H54 (cell line): ENCODE measurements around the gene ODC1.
A peak's percentile ranks its signal among the peaks of the same experiment; 100 is the strongest.

Source experiments
- DNase-seq: peaks from one replicate; pipeline ENCODE4 v3.0.0; 2011; ENCODE audit warnings: low spot score, mixed read lengths; ENCODE audit not compliant: insufficient read length
- FAIRE-seq: peaks from 3 replicates; lab custom pipeline; 2011; peaks lifted over from hg19 to GRCh38; lab: Jason Lieb, UNC
- POLR2A ChIP-seq: IDR thresholded peaks from 2 replicates; pipeline ENCODE4 v1.6.1; 2011; ENCODE audit warnings: low read depth, mild to moderate bottlenecking, low read length

Gene ODC1

GRCh38 chr2:10439185-10439879 lies 8.8 kb downstream of the ODC1 start:
- TF ChIP-seq POLR2A = no peak
- DNase-seq = no peak
- no peak for FAIRE-seq

- FAIRE-seq (no peak), DNase-seq (no peak)
- TF ChIP-seq POLR2A = no peak
Observed at GRCh38 chr2:10438688-10439087, 9.4 kb downstream of the ODC1 start.

GRCh38 chr2:10437806-10438205 lies 10.3 kb downstream of the ODC1 start:
- no peak for DNase-seq
- no peak for FAIRE-seq
- TF ChIP-seq POLR2A = no peak

GRCh38 chr2:10436583-10437110 lies 11.5 kb downstream of the ODC1 start:
- FAIRE-seq = no peak
- TF ChIP-seq POLR2A = no peak
- no peak for DNase-seq

- no peak for TF ChIP-seq POLR2A
- FAIRE-seq = no peak
- no peak for DNase-seq
Observed at GRCh38 chr2:10435820-10436204, 12.3 kb downstream of the ODC1 start.

- DNase-seq = peak; percentile 75
- TF ChIP-seq POLR2A = no peak
- no peak for FAIRE-seq
Observed at GRCh38 chr2:10434886-10435819, 13.0 kb downstream of the ODC1 start.

GRCh38 chr2:10433947-10434885 lies 13.9 kb downstream of the ODC1 start:
- no peak for TF ChIP-seq POLR2A
- FAIRE-seq (no peak), DNase-seq (no peak)

GRCh38 chr2:10433264-10433946 lies 14.7 kb downstream of the ODC1 start:
- FAIRE-seq (no peak), DNase-seq (no peak)
- no peak for TF ChIP-seq POLR2A

- FAIRE-seq (no peak), DNase-seq (peak; percentile 59)
- TF ChIP-seq POLR2A = peak; percentile 49; the same call in 1 of the 2 replicates
Observed at GRCh38 chr2:10432311-10433181, 15.6 kb downstream of the ODC1 start.

GRCh38 chr2:10431797-10432196 lies 16.3 kb downstream of the ODC1 start:
- DNase-seq (no peak), FAIRE-seq (no peak)
- no peak for TF ChIP-seq POLR2A

GRCh38 chr2:10430886-10431622 lies 17.1 kb downstream of the ODC1 start:
- FAIRE-seq (no peak), DNase-seq (no peak)
- TF ChIP-seq POLR2A = no peak

- DNase-seq = no peak
- FAIRE-seq = no peak
- TF ChIP-seq POLR2A = no peak
Observed at GRCh38 chr2:10428924-10429323, 19.2 kb downstream of the ODC1 start.
